Measurements from ENCODE around the gene PCBP3.

PCBP3 gene

DNA sequence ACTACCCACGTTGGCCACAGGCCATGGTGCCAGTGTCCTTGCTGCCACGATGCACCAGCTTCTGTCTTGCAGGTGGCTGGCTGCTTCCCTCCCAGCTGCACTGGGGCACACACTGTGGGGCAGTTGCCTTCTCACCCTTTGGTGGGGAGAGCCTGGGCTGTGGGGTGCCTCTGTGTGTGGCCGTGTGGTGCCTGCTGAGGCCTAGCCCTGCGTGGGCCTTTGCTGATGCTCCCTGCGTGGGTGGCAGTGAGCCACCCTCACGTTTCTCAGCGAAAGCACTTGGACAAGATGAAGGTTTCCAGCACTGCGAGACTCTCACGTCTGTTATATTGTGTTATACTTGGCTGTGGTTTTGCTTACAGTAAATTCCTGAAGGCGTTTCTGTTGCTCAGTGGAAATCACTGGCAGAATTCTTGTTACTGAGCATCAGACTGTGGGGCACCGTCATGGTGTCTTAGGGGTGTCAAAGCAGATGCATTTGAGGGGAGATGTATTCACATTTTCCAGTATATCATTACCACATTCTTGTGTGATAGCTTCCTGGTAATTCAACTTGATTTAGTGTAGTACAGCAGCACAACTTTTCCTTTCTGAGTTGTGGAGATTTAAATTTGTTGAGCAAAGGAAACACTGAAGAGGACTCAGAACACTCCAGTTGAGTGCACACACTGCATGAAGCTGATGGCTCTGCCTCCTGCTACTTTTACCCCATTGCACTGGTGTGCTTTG, 124.7 kb downstream of the PCBP3 start:
- no peaks in the 10 kb centered on the region for H3K27me3 ChIP-seq (ENCODE audit: control insufficient read depth, insufficient read depth, low read length)
- H3K36me3 ChIP-seq (ENCODE audit: control insufficient read depth, insufficient read depth, low read length), result no peaks in the 10 kb centered on the region
- no peak for DNase-seq (ENCODE audit: low read depth, low spot score)
- no peak overlapping the region for H3K4me3 ChIP-seq (ENCODE audit: low read length)
- WGBS (ENCODE audit: insufficient coverage, insufficient read length), result no CpG with 5 or more reads among the region's 11 CpGs
- no peaks in the 10 kb centered on the region for H3K9me3 ChIP-seq (ENCODE audit: control insufficient read depth, insufficient read depth, low read length)
- H3K27ac ChIP-seq (ENCODE audit: low read length), result no peak overlapping the region
- H3K4me1 ChIP-seq (ENCODE audit: control insufficient read depth, insufficient read depth, low read length), result no peaks in the 10 kb centered on the region

DNA sequence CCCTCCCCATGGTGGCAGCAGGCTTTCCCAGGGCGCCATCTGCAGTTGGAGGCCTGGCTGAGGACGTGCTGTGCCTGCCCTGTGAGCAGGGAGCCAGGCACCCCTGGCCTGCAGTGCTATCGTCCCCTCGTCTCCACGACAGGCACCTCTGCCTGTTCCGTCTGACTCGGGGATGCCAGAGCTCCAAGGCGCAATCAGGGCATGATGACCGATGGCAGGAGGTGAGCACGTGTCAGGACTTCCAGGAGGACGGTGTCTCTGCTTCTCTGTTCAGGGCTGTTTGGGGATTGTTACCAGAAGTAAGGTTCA, 125.2 kb downstream of the PCBP3 start:
- Histone ChIP-seq H3K36me3 (ENCODE audit: control insufficient read depth, insufficient read depth, low read length) (no peaks in the 10 kb centered on the region), H3K27ac (ENCODE audit: low read length) (no peak overlapping the region), H3K4me1 (ENCODE audit: control insufficient read depth, insufficient read depth, low read length) (no peaks in the 10 kb centered on the region), H3K27me3 (ENCODE audit: control insufficient read depth, insufficient read depth, low read length) (no peaks in the 10 kb centered on the region), H3K4me3 (ENCODE audit: low read length) (no peak overlapping the region), H3K9me3 (ENCODE audit: control insufficient read depth, insufficient read depth, low read length) (no peaks in the 10 kb centered on the region)
- no CpG with 5 or more reads among the region's 11 CpGs for WGBS (ENCODE audit: insufficient coverage, insufficient read length)
- DNase-seq (ENCODE audit: low read depth, low spot score), result no peak

DNA sequence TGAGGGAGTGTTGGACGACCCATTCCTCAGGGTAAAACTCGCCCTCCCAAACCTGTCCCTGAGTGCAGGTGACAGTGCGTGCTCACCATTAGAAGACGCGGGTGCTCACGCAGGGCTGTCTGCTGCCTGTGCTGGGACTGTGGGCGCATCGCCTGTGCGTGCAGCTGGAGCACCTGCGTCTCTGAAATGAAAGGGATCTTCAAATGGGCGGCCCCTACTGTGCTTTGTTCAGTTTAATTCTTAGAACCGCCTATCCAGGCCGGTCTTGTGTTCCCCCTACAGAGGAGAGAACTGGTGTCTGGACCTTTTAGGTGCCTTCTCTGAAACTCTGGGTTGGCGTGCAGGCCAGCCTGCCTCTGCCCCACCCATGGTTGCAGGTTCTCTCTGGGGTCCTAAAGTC, 125.8 kb downstream of the PCBP3 start:
- Histone ChIP-seq H3K4me1 (ENCODE audit: control insufficient read depth, insufficient read depth, low read length) (no peaks in the 10 kb centered on the region), H3K36me3 (ENCODE audit: control insufficient read depth, insufficient read depth, low read length) (no peaks in the 10 kb centered on the region), H3K27me3 (ENCODE audit: control insufficient read depth, insufficient read depth, low read length) (no peaks in the 10 kb centered on the region), H3K9me3 (ENCODE audit: control insufficient read depth, insufficient read depth, low read length) (no peaks in the 10 kb centered on the region), H3K27ac (ENCODE audit: low read length) (no peak overlapping the region), H3K4me3 (ENCODE audit: low read length) (no peak overlapping the region)
- no CpG with 5 or more reads among the region's 14 CpGs for WGBS (ENCODE audit: insufficient coverage, insufficient read length)
- no peak for DNase-seq (ENCODE audit: low read depth, low spot score)

- DNase-seq (ENCODE audit: low read depth, low spot score), result no peak
- no peaks in the 10 kb centered on the region for H3K27me3 ChIP-seq (ENCODE audit: control insufficient read depth, insufficient read depth, low read length)
- no peaks in the 10 kb centered on the region for H3K9me3 ChIP-seq (ENCODE audit: control insufficient read depth, insufficient read depth, low read length)
- no peaks in the 10 kb centered on the region for H3K36me3 ChIP-seq (ENCODE audit: control insufficient read depth, insufficient read depth, low read length)
- no CpG with 5 or more reads among the region's 16 CpGs for WGBS (ENCODE audit: insufficient coverage, insufficient read length)
- H3K4me3 ChIP-seq (ENCODE audit: low read length), result no peak overlapping the region
- no peak overlapping the region for H3K27ac ChIP-seq (ENCODE audit: low read length)
- no peaks in the 10 kb centered on the region for H3K4me1 ChIP-seq (ENCODE audit: control insufficient read depth, insufficient read depth, low read length)
Observed at GRCh38 chr21:45769896-45770295, 126.4 kb downstream of the PCBP3 start.

DNA sequence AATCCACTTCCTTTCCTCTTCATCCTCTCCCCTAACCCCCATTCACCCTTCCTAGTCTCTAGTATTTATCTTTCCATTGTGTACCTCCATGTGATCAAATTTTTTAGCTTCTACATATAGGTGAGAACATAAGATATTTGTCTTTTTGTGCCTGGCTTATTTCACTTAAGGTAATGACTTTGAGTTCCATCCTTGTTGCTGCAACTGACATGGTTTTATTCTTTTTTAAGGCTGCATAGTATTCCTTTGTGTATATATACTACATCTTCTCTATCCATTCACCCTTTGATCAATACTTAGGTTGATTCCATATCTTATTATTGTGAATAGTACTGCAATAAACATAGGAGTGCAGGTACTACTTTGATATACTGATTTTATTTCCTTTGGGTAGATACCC, 128.7 kb downstream of the PCBP3 start:
- no peak for DNase-seq (ENCODE audit: low read depth, low spot score)
- H3K4me1 ChIP-seq (ENCODE audit: control insufficient read depth, insufficient read depth, low read length), result no peaks in the 10 kb centered on the region
- no peaks in the 10 kb centered on the region for H3K9me3 ChIP-seq (ENCODE audit: control insufficient read depth, insufficient read depth, low read length)
- H3K36me3 ChIP-seq (ENCODE audit: control insufficient read depth, insufficient read depth, low read length), result no peaks in the 10 kb centered on the region
- no peak overlapping the region for H3K4me3 ChIP-seq (ENCODE audit: low read length)
- H3K27ac ChIP-seq (ENCODE audit: low read length), result no peak overlapping the region
- H3K27me3 ChIP-seq (ENCODE audit: control insufficient read depth, insufficient read depth, low read length), result no peaks in the 10 kb centered on the region

DNA sequence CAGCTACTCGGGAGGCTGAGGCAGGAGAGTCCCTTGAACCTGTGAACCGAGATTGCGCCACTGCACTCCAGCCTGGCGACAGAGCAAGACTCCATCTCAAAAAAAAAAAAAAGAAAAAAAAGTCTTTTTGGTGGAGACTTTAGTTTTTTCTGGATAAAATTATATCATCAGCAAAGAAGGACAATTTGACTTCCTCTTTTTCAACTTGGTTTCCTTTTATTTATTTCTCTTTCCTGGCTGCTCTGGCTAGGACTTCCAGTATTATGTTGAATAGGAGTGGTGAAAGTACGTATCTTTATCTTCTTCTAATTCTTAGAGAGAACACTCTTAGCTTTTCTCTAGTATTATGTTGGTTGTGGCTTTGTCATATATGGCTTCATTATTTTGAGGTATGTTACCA, 130.8 kb downstream of the PCBP3 start:
- no peak for DNase-seq (ENCODE audit: low read depth, low spot score)

GRCh38 chr21:45776971-45777370, 133.4 kb downstream of the PCBP3 start:
- DNase-seq (ENCODE audit: low read depth, low spot score), result no peak
- Histone ChIP-seq H3K4me3 (ENCODE audit: low read length) (no peak overlapping the region), H3K27me3 (ENCODE audit: control insufficient read depth, insufficient read depth, low read length) (no peaks in the 10 kb centered on the region), H3K27ac (ENCODE audit: low read length) (no peak overlapping the region), H3K9me3 (ENCODE audit: control insufficient read depth, insufficient read depth, low read length) (no peaks in the 10 kb centered on the region), H3K4me1 (ENCODE audit: control insufficient read depth, insufficient read depth, low read length) (no peaks in the 10 kb centered on the region), H3K36me3 (ENCODE audit: control insufficient read depth, insufficient read depth, low read length) (no peaks in the 10 kb centered on the region)
- WGBS (ENCODE audit: insufficient coverage, insufficient read length), result no CpG with 5 or more reads among the region's 1 CpG

More for the DNA sequence above, 130.8 kb downstream of the PCBP3 start:
- WGBS (ENCODE audit: insufficient coverage, insufficient read length), result no CpG with 5 or more reads among the region's 5 CpGs
- Histone ChIP-seq H3K4me1 (ENCODE audit: control insufficient read depth, insufficient read depth, low read length) (no peaks in the 10 kb centered on the region), H3K27me3 (ENCODE audit: control insufficient read depth, insufficient read depth, low read length) (no peaks in the 10 kb centered on the region), H3K36me3 (ENCODE audit: control insufficient read depth, insufficient read depth, low read length) (no peaks in the 10 kb centered on the region), H3K9me3 (ENCODE audit: control insufficient read depth, insufficient read depth, low read length) (no peaks in the 10 kb centered on the region), H3K27ac (ENCODE audit: low read length) (no peak overlapping the region), H3K4me3 (ENCODE audit: low read length) (no peak overlapping the region)

- no peaks in the 10 kb centered on the region for H3K27me3 ChIP-seq (ENCODE audit: control insufficient read depth, insufficient read depth, low read length)
- H3K4me1 ChIP-seq (ENCODE audit: control insufficient read depth, insufficient read depth, low read length), result no peaks in the 10 kb centered on the region; the same call in 1 of the 2 replicates
- H3K9me3 ChIP-seq (ENCODE audit: control insufficient read depth, insufficient read depth, low read length), result no peaks in the 10 kb centered on the region
- H3K4me3 ChIP-seq (ENCODE audit: low read length), result no peak overlapping the region
- no peak for DNase-seq (ENCODE audit: low read depth, low spot score)
- H3K36me3 ChIP-seq (ENCODE audit: control insufficient read depth, insufficient read depth, low read length), result no peaks in the 10 kb centered on the region
- H3K27ac ChIP-seq (ENCODE audit: low read length), result no peak overlapping the region
- no CpG with 5 or more reads among the region's 1 CpG for WGBS (ENCODE audit: insufficient coverage, insufficient read length)
Observed at GRCh38 chr21:45778686-45779085, 135.2 kb downstream of the PCBP3 start.

DNA sequence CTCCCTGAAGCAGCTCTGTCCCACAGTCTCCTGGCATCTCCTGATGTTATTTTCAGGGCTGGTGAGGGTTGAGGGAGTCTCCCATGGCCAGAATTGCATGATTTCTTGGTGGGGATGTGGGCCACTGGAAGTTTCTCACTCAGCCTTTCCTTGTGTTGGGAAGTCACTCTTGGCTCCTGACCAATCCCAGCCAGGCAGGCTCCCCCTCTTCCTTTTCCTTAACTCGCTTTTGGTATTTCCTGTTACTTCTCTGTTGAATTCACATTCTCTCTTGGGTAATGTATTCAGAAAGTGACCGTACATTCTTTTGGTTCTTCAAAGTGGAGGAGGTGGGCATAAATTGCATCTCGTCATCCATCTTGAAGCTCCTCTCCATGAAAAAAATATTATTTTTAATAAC, 135.7 kb downstream of the PCBP3 start:
- no CpG with 5 or more reads among the region's 3 CpGs for WGBS (ENCODE audit: insufficient coverage, insufficient read length)
- Histone ChIP-seq H3K27me3 (ENCODE audit: control insufficient read depth, insufficient read depth, low read length) (no peaks in the 10 kb centered on the region), H3K27ac (ENCODE audit: low read length) (no peak overlapping the region), H3K9me3 (ENCODE audit: control insufficient read depth, insufficient read depth, low read length) (no peaks in the 10 kb centered on the region), H3K36me3 (ENCODE audit: control insufficient read depth, insufficient read depth, low read length) (no peaks in the 10 kb centered on the region), H3K4me3 (ENCODE audit: low read length) (no peak overlapping the region), H3K4me1 (ENCODE audit: control insufficient read depth, insufficient read depth, low read length) (no peaks in the 10 kb centered on the region; the same call in 1 of the 2 replicates)
- no peak for DNase-seq (ENCODE audit: low read depth, low spot score)

DNA sequence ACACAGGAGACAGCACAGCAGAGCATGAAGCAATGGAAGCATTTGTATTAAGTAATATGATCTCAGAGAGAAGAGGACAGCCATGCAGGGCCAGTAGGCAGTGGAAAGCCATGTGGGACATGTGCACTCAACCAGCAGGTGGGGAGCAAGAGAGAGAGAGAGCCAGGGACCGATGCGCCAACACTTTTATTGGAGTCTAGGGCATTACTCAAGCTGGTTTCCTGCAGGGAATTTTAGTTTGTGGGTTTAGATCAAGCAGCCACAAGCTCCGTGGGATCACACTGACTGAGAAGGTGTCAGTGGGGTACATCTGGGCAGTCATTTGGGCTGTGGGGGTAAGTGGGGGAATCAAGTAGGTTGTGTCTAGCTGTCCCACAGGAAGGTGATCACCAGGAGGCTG, 137.1 kb downstream of the PCBP3 start:
- no peaks in the 10 kb centered on the region for H3K9me3 ChIP-seq (ENCODE audit: control insufficient read depth, insufficient read depth, low read length)
- H3K27me3 ChIP-seq (ENCODE audit: control insufficient read depth, insufficient read depth, low read length), result no peaks in the 10 kb centered on the region
- no peak overlapping the region for H3K27ac ChIP-seq (ENCODE audit: low read length)
- H3K4me3 ChIP-seq (ENCODE audit: low read length), result no peak overlapping the region
- H3K4me1 ChIP-seq (ENCODE audit: control insufficient read depth, insufficient read depth, low read length), result no peaks in the 10 kb centered on the region; the same call in 1 of the 2 replicates
- H3K36me3 ChIP-seq (ENCODE audit: control insufficient read depth, insufficient read depth, low read length), result no peaks in the 10 kb centered on the region
- DNase-seq (ENCODE audit: low read depth, low spot score), result no peak
- WGBS (ENCODE audit: insufficient coverage, insufficient read length), result no CpG with 5 or more reads among the region's 3 CpGs

- no peaks in the 10 kb centered on the region for H3K36me3 ChIP-seq (ENCODE audit: control insufficient read depth, insufficient read depth, low read length)
- no peaks in the 10 kb centered on the region for H3K27me3 ChIP-seq (ENCODE audit: control insufficient read depth, insufficient read depth, low read length)
- H3K4me3 ChIP-seq (ENCODE audit: low read length), result no peak overlapping the region
- WGBS (ENCODE audit: insufficient coverage, insufficient read length), result no CpG with 5 or more reads among the region's 4 CpGs
- no peak for DNase-seq (ENCODE audit: low read depth, low spot score)
- no peaks in the 10 kb centered on the region for H3K9me3 ChIP-seq (ENCODE audit: control insufficient read depth, insufficient read depth, low read length)
- H3K4me1 ChIP-seq (ENCODE audit: control insufficient read depth, insufficient read depth, low read length), result no peaks in the 10 kb centered on the region; the same call in 1 of the 2 replicates
- no peak overlapping the region for H3K27ac ChIP-seq (ENCODE audit: low read length)
Observed at GRCh38 chr21:45781741-45782140, 138.2 kb downstream of the PCBP3 start.
